WI38 (cell line): Measurements from ENCODE around the gene NPS.

Source experiments
- H3K4me3 ChIP-seq: 2 replicates; pipeline ENCODE4 v1.5.1; 2011; ENCODE audit warnings: low read depth, mild to moderate bottlenecking, control low read depth, low read length
- CTCF ChIP-seq: IDR thresholded peaks from 2 replicates; pipeline ENCODE4 v1.5.1; 2012; ENCODE audit warnings: low read depth, mild to moderate bottlenecking, control low read depth, low read length

Gene NPS

DNA sequence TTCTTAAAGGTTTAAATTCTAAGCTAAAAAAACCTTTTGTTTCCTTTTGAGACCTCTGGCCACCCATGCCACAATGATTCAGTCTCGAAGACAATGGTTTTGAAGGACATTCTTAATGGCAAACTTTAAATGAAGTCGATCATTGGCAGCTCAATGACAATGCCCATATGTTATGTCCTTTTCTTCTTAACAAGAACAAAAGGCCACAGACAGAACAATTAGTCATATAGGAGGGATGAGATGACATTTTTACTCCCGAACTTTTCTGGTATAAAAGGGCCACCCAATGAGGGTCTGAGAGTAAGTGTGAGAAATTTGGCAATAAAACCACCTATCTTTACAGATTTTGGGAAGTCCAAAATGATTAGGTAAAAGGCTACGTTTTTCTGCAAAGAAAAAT, at the start of gene NPS:
Gene NPS (plus strand): TSS at position 301 of the 400 bp plus-strand sequence. CDS start 60 bp downstream, at position 361.
- TF ChIP-seq CTCF, result no peak
- no peak within 1 kb of the TSS for H3K4me3 ChIP-seq

GRCh38 chr10:127500127-127500526, 49.0 kb upstream of the NPS start:
- H3K4me3 ChIP-seq, result no peak overlapping the region
- no peak for TF ChIP-seq CTCF

GRCh38 chr10:127506094-127506493, 43.0 kb upstream of the NPS start:
- no peak overlapping the region for H3K4me3 ChIP-seq
- TF ChIP-seq CTCF, result no peak

DNA sequence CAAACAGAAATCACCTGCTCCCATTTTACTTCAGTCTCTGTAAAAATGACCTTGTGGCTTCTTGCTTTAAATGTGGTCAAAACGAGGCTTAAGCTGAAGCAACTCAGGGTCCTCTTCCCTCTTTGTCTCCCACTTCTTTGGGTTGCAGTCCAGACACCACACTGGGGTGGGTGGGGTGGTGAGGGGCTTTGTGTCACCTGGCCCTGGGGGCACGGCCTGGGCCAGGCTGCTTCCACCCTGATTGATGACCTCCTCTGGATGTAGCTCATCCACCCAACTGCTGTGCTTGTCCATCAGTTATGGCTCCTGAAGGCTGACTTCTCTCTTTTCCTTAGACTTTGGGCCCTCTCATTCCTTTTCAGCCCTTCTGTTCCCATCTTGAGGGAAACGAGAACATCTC, 26.8 kb upstream of the NPS start:
- H3K4me3 ChIP-seq, result no peak overlapping the region
- TF ChIP-seq CTCF, result no peak

- TF ChIP-seq CTCF, result no peak
- no peak overlapping the region for H3K4me3 ChIP-seq
These were observed 25.6 kb upstream of the NPS start for GRCh38 chr10:127523476-127523875.

GRCh38 chr10:127524229-127524628, 24.9 kb upstream of the NPS start:
- no peak overlapping the region for H3K4me3 ChIP-seq
- TF ChIP-seq CTCF, result no peak

- H3K4me3 ChIP-seq, result no peak overlapping the region
- TF ChIP-seq CTCF, result no peak
These were observed 24.0 kb upstream of the NPS start for GRCh38 chr10:127524908-127525665.
